Measurements from ENCODE around the gene CCDC40. TPM values are rescaled to one million over a fixed set of nuclear protein-coding genes. Genes with fewer than 3 reads are reported as not detected.
A peak's percentile ranks its signal among the peaks of the same experiment; 100 is the strongest.

The CCDC40 gene
- total and polyA plus RNA-seq, 2 of the 13 experiments (the other 11 are each of a cell fraction or from before 2014, with no cell fraction given): 4.1 to 5.5 TPM

- TF ChIP-seq CC2D1A (CRISPR knock-in tag; IDR thresholded peaks at IDR 0.05) (0 out of 2 replicates have a peak, but pooled peaks have one; percentile 20), MED8 (CRISPR knock-in tag; IDR thresholded peaks at IDR 0.05; ENCODE audit: insufficient replicate concordance) (peak; percentile 91), KLF12 (CRISPR knock-in tag; IDR thresholded peaks at IDR 0.05; ENCODE audit: borderline replicate concordance) (0 out of 2 replicates have a peak, but pooled peaks have one; percentile 56), GZF1 (CRISPR knock-in tag; IDR thresholded peaks at IDR 0.05) (peak; percentile 82), ZNF766 (CRISPR knock-in tag; IDR thresholded peaks at IDR 0.05; ENCODE audit: borderline replicate concordance) (no peak), HMG20B (CRISPR knock-in tag; conservative IDR thresholded peaks at IDR 0.05) (peak; percentile 88), ZFAT (CRISPR knock-in tag; conservative IDR thresholded peaks at IDR 0.05) (no peak), ZNF234 (CRISPR knock-in tag; conservative IDR thresholded peaks at IDR 0.05) (no peak), ZNF646 (CRISPR knock-in tag; IDR thresholded peaks at IDR 0.05) (no peak), ZMYM4 (CRISPR knock-in tag; IDR thresholded peaks at IDR 0.05) (peak; percentile 73; the same call in 1 of the 2 replicates), NAIF1 (CRISPR knock-in tag; IDR thresholded peaks at IDR 0.05; ENCODE audit: borderline replicate concordance) (no peak; the same call in 1 of the 2 replicates), PHF8 (CRISPR knock-in tag; IDR thresholded peaks at IDR 0.05) (peak; percentile 62), ZNF20 (CRISPR knock-in tag; IDR thresholded peaks at IDR 0.05) (no peak), PLSCR1 (CRISPR knock-in tag; IDR thresholded peaks at IDR 0.05; ENCODE audit: borderline replicate concordance) (peak; percentile 93; the same call in 1 of the 2 replicates), TFE3 (CRISPR knock-in tag; IDR thresholded peaks at IDR 0.05) (peak; percentile 100), DNMT3B (CRISPR knock-in tag; conservative IDR thresholded peaks at IDR 0.05) (peak; percentile 92), ZNF614 (CRISPR knock-in tag; IDR thresholded peaks at IDR 0.05; ENCODE audit: borderline replicate concordance) (peak; percentile 97), ZNF431 (CRISPR knock-in tag; IDR thresholded peaks at IDR 0.05; ENCODE audit: borderline replicate concordance, low read depth) (peak; percentile 97; the same call in 1 of the 2 replicates), PREB (CRISPR knock-in tag; IDR thresholded peaks at IDR 0.05) (no peak)
Measured at GRCh38 chr17:79993390-79994227, 42.8 kb upstream of the CCDC40 start (continued).
